Left ventricle myocardium inferior (tissue), 1 donor: ENCODE measurements around the gene SLC6A19. TPM values are rescaled to one million over a fixed set of nuclear protein-coding genes. Genes with fewer than 3 reads are reported as not detected.
A peak's percentile ranks its signal among the peaks of the same experiment; 100 is the strongest.

Experiments used
- DNase-seq: peaks from one replicate; pipeline ENCODE4 v3.0.0-alpha.2; 2020
- H3K27ac ChIP-seq: fragments of 200-600 bp; replicated peaks from 2 replicates; pipeline ENCODE4 v1.8.0; 2021
- H3K27me3 ChIP-seq: fragments of 200-600 bp; 2 replicates; pipeline ENCODE4 v1.8.0; 2021; ENCODE audit warnings: low read depth
- H3K36me3 ChIP-seq: fragments of 200-600 bp; 2 replicates; pipeline ENCODE4 v1.8.0; 2021
- H3K4me1 ChIP-seq: fragments of 200-600 bp; 2 replicates; pipeline ENCODE4 v1.8.0; 2021
- H3K4me3 ChIP-seq: fragments of 200-600 bp; 2 replicates; pipeline ENCODE4 v1.8.0; 2021; ENCODE audit warnings: mild to moderate bottlenecking, moderate library complexity
- H3K9me3 ChIP-seq: fragments of 200-600 bp; replicated peaks from 2 replicates; pipeline ENCODE4 v1.8.0; 2021
- intact Hi-C: fragments of 100-400 bp; cut with micrococcal nuclease; formaldehyde crosslinking; loops from one replicate; pipeline ENCODE4 v1.11.0; 2022
- total RNA-seq: library from RNA; stranded (reverse); fragmentation: NEBNext Ultra II Directional; extraction: Animal tissue kit (Norgen Biotek cat#: 25700); gene quantifications from one replicate; pipeline ENCODE4 v1.2.1, GENCODE V29; 2021
- TF ChIP-seq, protein P1 (sequence below): fragments of 200-600 bp; IDR thresholded peaks from 2 replicates; pipeline ENCODE4 v1.8.0; 2021; ENCODE audit warnings: antibody characterized with exemption, mild to moderate bottlenecking, borderline replicate concordance
- donor health status: DM: no; HTN: yes; CAD: no; lungs with severe emphysema.

Gene SLC6A19
- total RNA-seq, 1 donor from 2014 or later, result not detected

GRCh38 chr5:1244255-1244654 is 42.9 kb downstream of the SLC6A19 start:
- intact Hi-C loops, result no loop called here
- no peak for DNase-seq
- Histone ChIP-seq H3K36me3 (no peaks in the 10 kb centered on the region), H3K27me3 (peaks cover 81% of the 10 kb centered on the region), H3K27ac (no peak overlapping the region), H3K4me3 (no peak overlapping the region), H3K4me1 (no peaks in the 10 kb centered on the region), H3K9me3 (no peaks in the 10 kb centered on the region)
- TF ChIP-seq, protein P1, sequence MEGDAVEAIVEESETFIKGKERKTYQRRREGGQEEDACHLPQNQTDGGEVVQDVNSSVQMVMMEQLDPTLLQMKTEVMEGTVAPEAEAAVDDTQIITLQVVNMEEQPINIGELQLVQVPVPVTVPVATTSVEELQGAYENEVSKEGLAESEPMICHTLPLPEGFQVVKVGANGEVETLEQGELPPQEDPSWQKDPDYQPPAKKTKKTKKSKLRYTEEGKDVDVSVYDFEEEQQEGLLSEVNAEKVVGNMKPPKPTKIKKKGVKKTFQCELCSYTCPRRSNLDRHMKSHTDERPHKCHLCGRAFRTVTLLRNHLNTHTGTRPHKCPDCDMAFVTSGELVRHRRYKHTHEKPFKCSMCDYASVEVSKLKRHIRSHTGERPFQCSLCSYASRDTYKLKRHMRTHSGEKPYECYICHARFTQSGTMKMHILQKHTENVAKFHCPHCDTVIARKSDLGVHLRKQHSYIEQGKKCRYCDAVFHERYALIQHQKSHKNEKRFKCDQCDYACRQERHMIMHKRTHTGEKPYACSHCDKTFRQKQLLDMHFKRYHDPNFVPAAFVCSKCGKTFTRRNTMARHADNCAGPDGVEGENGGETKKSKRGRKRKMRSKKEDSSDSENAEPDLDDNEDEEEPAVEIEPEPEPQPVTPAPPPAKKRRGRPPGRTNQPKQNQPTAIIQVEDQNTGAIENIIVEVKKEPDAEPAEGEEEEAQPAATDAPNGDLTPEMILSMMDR, result no peak

- no peak overlapping the region for H3K27ac ChIP-seq
- H3K36me3 ChIP-seq, result no peaks in the 10 kb centered on the region
- H3K4me3 ChIP-seq, result no peak overlapping the region
- no peak for DNase-seq
- H3K9me3 ChIP-seq, result no peaks in the 10 kb centered on the region
- peaks cover 88% of the 10 kb centered on the region for H3K27me3 ChIP-seq
- intact Hi-C loops, result no loop called here
- H3K4me1 ChIP-seq, result no peaks in the 10 kb centered on the region
- TF ChIP-seq, protein P1, result no peak
Measured at GRCh38 chr5:1244976-1245375, 43.6 kb downstream of the SLC6A19 start.

DNA sequence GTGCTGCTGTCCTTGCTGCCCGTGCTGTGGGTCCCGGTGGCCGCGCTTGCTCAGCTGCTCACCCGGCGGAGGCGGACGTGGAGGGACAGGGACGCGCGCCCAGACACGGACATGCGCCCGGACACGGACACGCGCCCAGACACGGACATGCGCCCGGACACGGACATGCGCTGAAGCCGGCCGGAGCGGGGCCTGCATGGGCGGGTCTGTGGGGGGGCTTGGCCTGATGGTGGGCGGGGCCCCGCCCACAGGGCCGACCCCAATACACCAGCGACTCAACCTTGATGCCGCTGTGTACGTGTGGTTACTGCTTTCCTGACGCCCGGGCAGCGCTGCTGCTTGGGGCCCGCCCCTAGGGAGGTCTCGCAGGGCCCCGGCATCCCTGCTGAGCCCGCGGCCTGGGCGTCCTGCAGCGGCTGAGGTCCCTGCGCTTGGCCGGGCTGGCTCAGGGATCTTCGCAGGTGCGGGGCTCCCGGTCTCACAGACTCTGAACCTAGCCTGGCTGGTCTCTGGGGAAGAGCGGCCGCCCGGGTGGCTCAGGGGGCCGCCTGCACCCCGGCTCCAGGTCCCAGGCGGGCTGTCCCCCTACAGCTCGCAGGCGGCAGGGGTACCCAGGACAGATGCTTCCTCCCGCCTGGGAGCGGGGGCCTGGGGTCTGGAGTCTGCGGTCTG is 44.6 kb downstream of the SLC6A19 start:
- Histone ChIP-seq H3K4me3 (no peak overlapping the region), H3K27me3 (peaks cover 96% of the 10 kb centered on the region), H3K36me3 (no peaks in the 10 kb centered on the region), H3K27ac (no peak overlapping the region), H3K9me3 (no peaks in the 10 kb centered on the region), H3K4me1 (no peaks in the 10 kb centered on the region)
- intact Hi-C loops, result no loop called here
- TF ChIP-seq, protein P1, result no peak
- no peak for DNase-seq

DNA sequence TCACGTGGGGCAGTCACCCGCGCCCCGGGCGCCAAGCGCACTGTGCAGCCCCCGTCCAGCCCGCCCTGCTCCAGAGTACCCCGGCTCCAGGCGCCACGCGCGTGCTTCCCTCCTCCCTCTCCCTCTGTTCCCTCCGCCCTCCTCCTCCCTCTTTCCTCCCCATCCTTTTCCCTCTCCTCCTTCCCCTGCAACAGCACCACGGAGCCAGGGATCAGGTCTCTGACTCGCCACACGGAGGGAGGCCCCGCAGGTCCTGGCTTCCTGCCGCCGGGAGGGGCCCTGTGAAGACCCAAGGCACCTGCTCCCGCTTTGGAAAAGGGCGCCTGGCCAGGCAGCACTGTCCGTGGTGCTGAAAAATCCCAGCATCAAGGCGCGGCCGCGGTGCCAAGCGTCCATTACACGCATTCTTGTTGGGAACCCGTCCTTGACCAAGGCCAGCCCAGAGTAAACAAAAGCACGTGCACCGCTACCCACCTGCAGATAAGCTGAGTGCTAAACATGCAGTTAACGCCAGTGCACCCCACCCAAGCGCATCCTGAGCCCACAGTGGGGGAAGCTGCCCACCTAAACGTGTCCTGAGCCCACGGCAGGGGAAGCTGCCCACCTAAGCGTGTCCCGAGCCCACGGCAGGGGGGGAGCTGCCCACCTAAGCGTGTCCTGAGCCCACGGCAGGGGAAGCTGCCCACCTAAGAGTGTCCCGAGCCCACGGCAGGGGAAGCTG is 45.5 kb downstream of the SLC6A19 start:
- peaks cover 93% of the 10 kb centered on the region for H3K27me3 ChIP-seq
- DNase-seq, result peak; percentile 23
- no peaks in the 10 kb centered on the region for H3K4me1 ChIP-seq
- TF ChIP-seq, protein P1, result no peak
- no peak overlapping the region for H3K27ac ChIP-seq
- H3K9me3 ChIP-seq, result no peaks in the 10 kb centered on the region
- intact Hi-C loops, result no loop called here
- no peak overlapping the region for H3K4me3 ChIP-seq
- no peaks in the 10 kb centered on the region for H3K36me3 ChIP-seq

- H3K27ac ChIP-seq, result no peak overlapping the region
- DNase-seq, result no peak
- intact Hi-C loops, result no loop called here
- no peak overlapping the region for H3K4me3 ChIP-seq
- TF ChIP-seq, protein P1, result no peak
- no peaks in the 10 kb centered on the region for H3K9me3 ChIP-seq
- H3K27me3 ChIP-seq, result peaks cover 92% of the 10 kb centered on the region
- H3K4me1 ChIP-seq, result no peaks in the 10 kb centered on the region
- no peaks in the 10 kb centered on the region for H3K36me3 ChIP-seq
Measured at GRCh38 chr5:1247811-1248210, 46.4 kb downstream of the SLC6A19 start.
